ENCODE measurements around the gene SPTSSA. TPM values are rescaled to one million over a fixed set of nuclear protein-coding genes. Genes with fewer than 3 reads are reported as not detected.

SPTSSA gene
- total RNA-seq, 4 donors from 2014 or later, result 14.7 to 28.9 (median 22.3) TPM

GRCh38 chr14:34496007-34496678, 34.1 kb upstream of the SPTSSA start:
- no peak for TF ChIP-seq EP300 (IDR thresholded peaks at IDR 0.05)
- TF ChIP-seq POLR2AphosphoS5 (IDR thresholded peaks at IDR 0.05), result peak; percentile 49
- no peak for TF ChIP-seq POLR2A (IDR thresholded peaks at IDR 0.05)
- Histone ChIP-seq H3K27ac (peak overlapping the region; percentile 54 to 91 (median 81)), H3K27me3 (no peaks in the 10 kb centered on the region), H3K4me3 (no peak overlapping the region), H3K4me1 (peaks cover 0 to 25% (median 14%) of the 10 kb centered on the region in 3 donors), H3K36me3 (no peaks in the 10 kb centered on the region), H3K9me3 (no peaks in the 10 kb centered on the region)
- peak; percentile 40 for ATAC-seq
- WGBS, 2 donors (ENCODE audit: low coverage in 1 of 2), result 66 to 73% methylated on average over 3 to 10 of the region's 11 CpGs

- TF ChIP-seq POLR2AphosphoS5 (IDR thresholded peaks at IDR 0.05), result no peak
- TF ChIP-seq EP300 (IDR thresholded peaks at IDR 0.05), result no peak
- TF ChIP-seq CTCF (IDR thresholded peaks at IDR 0.05), result no peak
- no peak for TF ChIP-seq POLR2A (IDR thresholded peaks at IDR 0.05)
- no peak for ATAC-seq
Observed at GRCh38 chr14:34489324-34489723, 27.3 kb upstream of the SPTSSA start.

GRCh38 chr14:34488528-34488927, 26.5 kb upstream of the SPTSSA start:
- Histone ChIP-seq H3K27ac (no peak overlapping the region), H3K4me3 (no peak overlapping the region), H3K9me3 (no peaks in the 10 kb centered on the region), H3K36me3 (no peaks in the 10 kb centered on the region), H3K27me3 (no peaks in the 10 kb centered on the region), H3K4me1 (no peaks in the 10 kb centered on the region)
- 98% methylated on average over 7 of the region's 7 CpGs; no CpG with 5 or more reads in 1 of the 2 donors for WGBS, 2 donors (ENCODE audit: low coverage in 1 of 2)
- no peak for TF ChIP-seq POLR2A (IDR thresholded peaks at IDR 0.05)
- no peak for ATAC-seq

More at GRCh38 chr14:34489324-34489723, 27.3 kb upstream of the SPTSSA start:
- Histone ChIP-seq H3K27me3 (no peaks in the 10 kb centered on the region), H3K9me3 (no peaks in the 10 kb centered on the region), H3K27ac (no peak overlapping the region), H3K4me1 (no peaks in the 10 kb centered on the region), H3K36me3 (no peaks in the 10 kb centered on the region), H3K4me3 (no peak overlapping the region)
- WGBS, 2 donors (ENCODE audit: low coverage in 1 of 2), result 33 to 41% methylated on average over 1 of the region's 1 CpG

GRCh38 chr14:34484726-34485125, 22.7 kb upstream of the SPTSSA start:
- WGBS, 2 donors (ENCODE audit: low coverage in 1 of 2), result 76 to 100% methylated on average over 1 of the region's 1 CpG
- no peak overlapping the region for H3K27ac ChIP-seq
- TF ChIP-seq POLR2AphosphoS5 (IDR thresholded peaks at IDR 0.05) (no peak), CTCF (IDR thresholded peaks at IDR 0.05) (no peak), POLR2A (IDR thresholded peaks at IDR 0.05) (no peak), EP300 (IDR thresholded peaks at IDR 0.05) (no peak)
- H3K27me3 ChIP-seq, result no peaks in the 10 kb centered on the region
- H3K36me3 ChIP-seq, result no peaks in the 10 kb centered on the region
- no peak for ATAC-seq
- H3K4me1 ChIP-seq, result no peaks in the 10 kb centered on the region
- no peaks in the 10 kb centered on the region for H3K9me3 ChIP-seq
- H3K4me3 ChIP-seq, result no peak overlapping the region

GRCh38 chr14:34482463-34482862, 20.4 kb upstream of the SPTSSA start:
- no peak overlapping the region for H3K4me3 ChIP-seq
- 92 to 93% methylated on average over 2 of the region's 2 CpGs for WGBS, 2 donors (ENCODE audit: low coverage in 1 of 2)
- TF ChIP-seq CTCF (IDR thresholded peaks at IDR 0.05) (no peak), EP300 (IDR thresholded peaks at IDR 0.05) (no peak), POLR2A (IDR thresholded peaks at IDR 0.05) (no peak), POLR2AphosphoS5 (IDR thresholded peaks at IDR 0.05) (no peak)
- no peaks in the 10 kb centered on the region for H3K4me1 ChIP-seq
- no peaks in the 10 kb centered on the region for H3K36me3 ChIP-seq
- no peaks in the 10 kb centered on the region for H3K9me3 ChIP-seq
- H3K27ac ChIP-seq, result no peak overlapping the region
- no peaks in the 10 kb centered on the region for H3K27me3 ChIP-seq
- no peak for ATAC-seq

- TF ChIP-seq CTCF (IDR thresholded peaks at IDR 0.05) (no peak), POLR2AphosphoS5 (IDR thresholded peaks at IDR 0.05) (no peak), POLR2A (IDR thresholded peaks at IDR 0.05) (no peak), EP300 (IDR thresholded peaks at IDR 0.05) (no peak)
- H3K4me3 ChIP-seq, result no peak overlapping the region
- H3K27ac ChIP-seq, result no peak overlapping the region
- no peaks in the 10 kb centered on the region for H3K36me3 ChIP-seq
- H3K4me1 ChIP-seq, result no peaks in the 10 kb centered on the region
- H3K27me3 ChIP-seq, result no peaks in the 10 kb centered on the region
- ATAC-seq, result no peak
- H3K9me3 ChIP-seq, result no peaks in the 10 kb centered on the region
- WGBS, 2 donors (ENCODE audit: low coverage in 1 of 2), result 90 to 94% methylated on average over 3 to 4 of the region's 4 CpGs
Observed at GRCh38 chr14:34479694-34480093, 17.7 kb upstream of the SPTSSA start.
